Stimulated activated CD8-positive, alpha-beta memory T cell treated with anti-CD3 and anti-CD28 coated beads, Interleukin-15, amount 100 ng/mL, for 4 hours (primary cell): Measurements from ENCODE around the gene OCLN.
"Not testable (repeated sequence)": the region's sequence is repeated elsewhere in the genome, so short reads cannot be mapped to it uniquely, and the experiment has no call there.

ENCODE experiments used
- DNase-seq, 2 donors: peaks; one replicate each; pipeline ENCODE4 v3.0.0-alpha.2; 2020; ENCODE audit warnings: low read depth in 2 of 2

OCLN gene

DNA sequence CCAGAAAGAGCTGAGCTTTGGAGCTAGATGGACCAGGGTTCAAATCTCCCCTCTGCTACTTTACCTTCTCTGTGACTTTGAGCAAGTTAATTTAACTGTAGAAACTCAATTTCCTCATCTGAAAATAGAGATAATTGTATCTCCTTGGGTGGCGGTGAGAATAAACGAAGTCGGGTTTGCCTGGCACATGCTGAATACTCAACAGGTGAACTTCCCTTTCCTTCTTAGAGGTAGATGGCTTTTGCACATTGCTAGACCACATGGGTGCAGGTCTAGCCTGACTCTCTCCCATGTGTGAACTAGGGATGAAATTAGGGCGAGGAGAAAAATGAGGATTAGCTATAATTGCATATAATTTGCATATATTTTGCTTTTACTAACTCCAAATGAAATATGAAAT lies 36.0 kb downstream of the OCLN start:
- no peak for DNase-seq

DNA sequence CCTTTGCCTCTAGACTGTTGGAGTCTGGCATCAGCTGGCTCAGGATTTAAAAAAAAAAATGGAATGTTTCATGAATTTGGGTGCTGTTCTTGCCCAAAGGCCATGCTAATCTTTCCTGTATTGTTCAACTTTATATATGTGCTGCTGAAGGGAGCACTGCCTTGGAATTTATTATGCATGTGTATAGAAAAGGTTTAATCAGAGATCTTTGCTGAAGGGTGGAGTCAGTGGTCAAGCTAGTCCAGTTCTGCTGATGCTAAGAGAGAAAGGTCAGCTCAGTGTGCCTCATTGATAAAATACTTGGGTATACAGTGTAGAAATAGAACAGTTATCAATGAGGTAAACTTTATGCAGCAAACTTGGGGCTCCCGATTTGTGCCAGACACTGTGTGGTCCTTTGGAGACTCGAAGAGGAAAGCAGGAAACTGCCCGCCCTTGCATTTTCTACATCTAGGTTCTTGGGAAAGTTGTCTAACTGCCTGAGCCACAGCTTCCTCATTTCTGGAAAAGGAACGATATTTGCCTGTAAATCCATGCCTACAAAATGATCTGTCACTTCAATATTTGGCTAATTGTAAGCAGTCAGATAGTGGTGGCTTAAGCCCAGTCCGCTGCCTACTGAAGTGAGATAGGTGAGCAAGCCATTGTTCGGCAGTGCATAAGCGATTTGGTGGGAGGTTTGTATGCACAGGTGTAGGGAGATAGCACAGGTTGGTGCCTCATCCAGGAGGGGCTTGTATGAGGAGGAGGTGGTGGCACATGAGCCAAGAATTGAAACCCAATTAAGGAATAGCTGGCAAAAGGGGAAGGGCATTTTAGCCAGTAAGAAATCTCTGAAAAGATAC lies 38.2 kb downstream of the OCLN start:
- DNase-seq, result no peak

DNA sequence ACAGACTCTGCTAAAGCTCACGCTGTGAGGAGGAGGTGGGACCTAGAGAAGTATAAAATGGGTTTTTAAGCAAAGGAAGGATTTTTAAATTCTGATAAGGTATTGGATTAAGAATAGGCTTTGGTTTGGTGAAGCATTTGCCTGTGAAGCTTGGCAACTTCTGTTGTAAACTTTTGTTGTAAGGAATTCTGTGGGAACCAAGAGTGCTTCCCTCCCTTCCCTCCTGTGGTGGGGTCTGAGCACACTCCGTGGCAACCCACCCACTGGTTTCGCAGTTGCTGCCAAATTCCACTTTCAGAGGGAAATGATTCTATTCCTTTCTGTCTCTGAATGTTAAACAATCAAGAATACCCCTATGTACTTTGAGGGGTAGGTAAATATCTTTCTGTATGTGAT lies 38.8 kb downstream of the OCLN start:
- no peak for DNase-seq

DNA sequence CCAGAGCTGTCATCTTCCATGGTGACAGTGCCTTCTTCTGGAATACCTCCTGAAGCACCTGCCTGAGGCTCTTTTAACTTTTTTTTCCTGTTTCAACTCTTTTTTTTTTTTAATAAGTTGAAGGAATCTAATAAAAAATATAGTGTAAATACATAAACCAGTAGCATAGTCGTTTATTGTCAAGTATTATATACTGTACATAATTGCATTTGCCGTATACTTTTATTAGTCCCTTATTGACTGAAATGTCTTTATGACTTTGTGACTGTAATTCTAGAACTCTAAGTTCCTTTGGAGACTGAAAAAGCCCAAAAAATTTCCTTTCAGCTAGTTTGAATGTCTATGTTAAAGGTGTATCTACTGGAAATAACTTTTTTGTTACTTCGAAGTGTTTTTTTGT lies 45.3 kb downstream of the OCLN start:
- DNase-seq, result not testable (repeated sequence)

DNA sequence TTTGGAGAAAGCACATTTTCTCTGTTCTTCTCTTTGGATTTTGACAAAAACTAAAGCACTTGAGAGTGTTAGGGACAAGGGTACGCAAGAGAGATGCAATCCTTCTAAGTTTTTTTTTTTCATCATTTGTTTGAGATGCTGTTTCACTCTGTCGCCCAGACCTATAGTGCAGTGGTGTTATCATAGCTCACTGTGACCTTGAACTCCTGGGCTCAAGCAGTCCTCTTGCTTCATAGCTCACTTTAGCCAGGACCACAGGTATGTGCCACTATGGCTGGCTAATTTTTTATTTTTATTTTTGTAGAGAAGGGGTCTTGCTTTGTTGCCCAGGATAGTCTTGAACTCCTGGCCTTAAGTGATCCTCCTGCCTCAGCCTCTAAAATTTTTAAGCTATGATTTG lies 46.1 kb downstream of the OCLN start:
- not testable (repeated sequence) for DNase-seq

DNA sequence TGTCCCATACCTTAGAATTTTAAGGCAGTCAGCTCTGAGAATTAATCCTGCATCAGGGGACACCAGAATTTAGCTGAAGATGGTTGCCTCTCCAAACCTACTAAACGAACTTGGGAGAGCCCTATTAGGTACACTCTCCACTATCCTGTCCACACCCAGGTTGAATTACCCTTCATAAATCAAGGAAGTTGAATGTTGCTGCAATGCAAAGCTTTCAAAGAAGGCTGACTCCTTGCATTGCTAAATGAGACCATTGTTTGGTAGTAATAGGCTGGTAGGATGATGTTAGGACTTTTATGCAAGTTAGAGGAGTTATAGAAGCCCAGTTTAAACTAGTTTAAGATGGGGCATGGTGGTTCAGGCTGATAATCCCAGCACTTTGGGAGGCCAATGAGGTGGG lies 48.8 kb downstream of the OCLN start:
- not testable (repeated sequence) for DNase-seq

GRCh38 chr5:69542838-69543618 lies 50.4 kb downstream of the OCLN start:
- DNase-seq, result not testable (repeated sequence)

GRCh38 chr5:69544602-69545001 lies 52.0 kb downstream of the OCLN start:
- not testable (repeated sequence) for DNase-seq

DNA sequence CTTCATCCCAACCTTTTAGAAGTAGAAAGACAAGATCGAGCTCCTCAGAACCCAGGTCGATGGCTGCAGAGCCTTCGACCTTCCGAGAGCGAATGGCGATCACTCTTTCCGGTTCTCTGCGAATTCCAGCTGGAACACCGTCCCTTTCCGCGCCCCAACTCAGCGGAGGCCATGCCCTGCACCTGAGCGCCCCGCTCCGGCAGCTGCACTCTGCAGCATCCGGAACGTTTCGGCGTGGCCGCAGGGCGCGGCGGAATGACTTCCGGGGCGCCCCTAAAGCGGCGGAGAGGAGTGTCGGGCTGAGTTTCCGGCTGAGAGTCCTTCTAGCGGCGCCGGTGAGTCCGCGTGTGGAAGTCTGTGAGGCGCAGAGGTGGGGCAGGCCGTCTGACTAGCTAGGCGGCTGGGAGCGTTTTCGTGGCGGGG lies 67.3 kb downstream of the OCLN start, which contains the start of gene GTF2H2C:
TSS of gene GTF2H2C (plus strand) at position 284 of the 423 bp plus-strand sequence. CDS start 4,942 bp downstream, outside the sequence.
- peak; percentile 37 to 48 for DNase-seq

GRCh38 chr5:69560587-69561431 lies 68.2 kb downstream of the OCLN start:
- DNase-seq, result not testable (repeated sequence)

GRCh38 chr5:69566172-69566571 lies 73.6 kb downstream of the OCLN start:
- not testable (repeated sequence) for DNase-seq

DNA sequence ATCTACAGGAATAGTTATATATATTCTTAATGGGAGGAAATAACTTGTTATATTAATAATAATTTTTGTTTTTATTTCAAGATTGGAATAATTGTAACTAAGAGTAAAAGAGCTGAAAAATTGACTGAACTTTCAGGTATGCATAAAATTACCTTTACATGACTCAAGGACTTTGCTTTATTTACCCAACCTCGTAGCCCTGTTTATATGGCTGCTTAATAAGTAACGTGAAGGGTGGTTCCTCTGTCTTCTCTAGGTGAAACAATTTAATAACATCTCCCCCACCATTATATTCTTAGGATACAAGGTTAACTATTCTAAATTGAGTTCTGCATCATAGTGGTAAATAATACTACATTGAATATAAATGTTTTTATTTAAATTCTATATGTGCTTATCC lies 75.5 kb downstream of the OCLN start:
- DNase-seq, result not testable (repeated sequence)

- DNase-seq, result not testable (repeated sequence)
Measured at GRCh38 chr5:69583356-69583755, 90.8 kb downstream of the OCLN start.

GRCh38 chr5:69596114-69596840 lies 103.7 kb downstream of the OCLN start:
- DNase-seq, result not testable (repeated sequence)

DNA sequence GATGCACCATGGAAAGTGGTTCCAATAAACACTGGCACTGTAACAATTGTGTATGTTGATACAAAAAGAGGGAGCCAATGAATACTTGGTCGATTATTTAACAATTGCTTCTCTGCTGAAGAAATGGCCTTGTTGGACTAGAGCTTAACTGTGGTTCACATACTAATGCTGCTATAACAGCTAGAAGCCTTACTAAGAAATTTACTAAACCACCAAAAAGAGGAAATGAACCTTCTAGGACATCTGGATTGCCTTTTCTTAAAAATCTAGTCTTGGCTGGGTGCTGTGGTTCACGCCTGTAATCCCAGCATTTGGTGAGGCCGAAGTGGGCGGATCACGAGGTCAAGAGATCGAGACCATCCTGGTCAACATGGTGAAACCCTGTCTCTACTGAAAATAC lies 109.4 kb downstream of the OCLN start:
- not testable (repeated sequence) for DNase-seq

DNA sequence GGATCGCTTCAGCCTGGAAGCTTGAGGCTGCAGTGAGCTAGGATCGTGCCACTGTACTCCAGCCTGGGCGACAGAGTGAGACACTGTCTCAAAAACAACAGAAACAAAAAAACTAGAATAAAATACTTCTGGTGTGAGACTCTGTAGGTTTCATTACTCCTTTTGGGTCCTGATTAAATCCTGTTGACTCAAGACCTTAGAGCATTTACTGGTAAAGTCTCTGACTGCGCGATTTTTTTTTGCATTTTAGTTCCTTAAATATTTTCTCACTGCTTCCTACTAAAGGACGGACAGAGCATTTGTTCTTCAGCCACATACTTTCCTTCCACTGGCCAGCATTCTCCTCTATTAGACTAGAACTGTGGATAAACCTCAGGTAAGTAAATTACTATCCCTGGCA lies 114.2 kb downstream of the OCLN start:
- DNase-seq, result not testable (repeated sequence)
